ENCODE measurements around the gene FKBP1A.
"Not testable (repeated sequence)": the region's sequence is repeated elsewhere in the genome, so short reads cannot be mapped to it uniquely, and the experiment has no call there.

Gene FKBP1A

GRCh38 chr20:1414982-1415381, 22.1 kb upstream of the FKBP1A start:
- H3K4me3 ChIP-seq (ENCODE audit: low read depth, low read length): no peak overlapping the region
- no peak for TF ChIP-seq CTCF (IDR thresholded peaks at IDR 0.05; ENCODE audit: low read depth, low read length)
- no peak for DNase-seq
- H3K36me3 ChIP-seq: no peaks in the 10 kb centered on the region
- peaks cover 2% of the 10 kb centered on the region; the same call in 1 of the 2 replicates for H3K27me3 ChIP-seq
- H3K9me3 ChIP-seq: no peaks in the 10 kb centered on the region
- H3K4me1 ChIP-seq: no peaks in the 10 kb centered on the region

GRCh38 chr20:1405801-1406200, 12.9 kb upstream of the FKBP1A start:
- Histone ChIP-seq H3K36me3 (no peaks in the 10 kb centered on the region), H3K27me3 (no peaks in the 10 kb centered on the region), H3K4me3 (ENCODE audit: low read depth, low read length) (no peak overlapping the region), H3K4me1 (no peaks in the 10 kb centered on the region), H3K9me3 (no peaks in the 10 kb centered on the region)
- TF ChIP-seq CTCF (IDR thresholded peaks at IDR 0.05; ENCODE audit: low read depth, low read length): no peak
- DNase-seq: no peak

GRCh38 chr20:1403624-1404023, 10.8 kb upstream of the FKBP1A start:
- Histone ChIP-seq H3K4me1 (no peaks in the 10 kb centered on the region), H3K4me3 (ENCODE audit: low read depth, low read length) (no peak overlapping the region), H3K36me3 (no peaks in the 10 kb centered on the region), H3K27me3 (no peaks in the 10 kb centered on the region), H3K9me3 (no peaks in the 10 kb centered on the region)
- no peak for TF ChIP-seq CTCF (IDR thresholded peaks at IDR 0.05; ENCODE audit: low read depth, low read length)
- DNase-seq: no peak

- no peak for TF ChIP-seq CTCF (IDR thresholded peaks at IDR 0.05; ENCODE audit: low read depth, low read length)
- Histone ChIP-seq H3K36me3 (no peaks in the 10 kb centered on the region), H3K4me3 (ENCODE audit: low read depth, low read length) (no peak overlapping the region), H3K27me3 (no peaks in the 10 kb centered on the region), H3K4me1 (no peaks in the 10 kb centered on the region), H3K9me3 (no peaks in the 10 kb centered on the region)
- DNase-seq: no peak
Measured at GRCh38 chr20:1402149-1402548, 9.3 kb upstream of the FKBP1A start.

GRCh38 chr20:1401451-1401907, 8.6 kb upstream of the FKBP1A start:
- Histone ChIP-seq H3K4me3 (ENCODE audit: low read depth, low read length) (no peak overlapping the region), H3K36me3 (no peaks in the 10 kb centered on the region), H3K27me3 (no peaks in the 10 kb centered on the region), H3K4me1 (no peaks in the 10 kb centered on the region), H3K9me3 (no peaks in the 10 kb centered on the region)
- DNase-seq: no peak
- no peak for TF ChIP-seq CTCF (IDR thresholded peaks at IDR 0.05; ENCODE audit: low read depth, low read length)

DNA sequence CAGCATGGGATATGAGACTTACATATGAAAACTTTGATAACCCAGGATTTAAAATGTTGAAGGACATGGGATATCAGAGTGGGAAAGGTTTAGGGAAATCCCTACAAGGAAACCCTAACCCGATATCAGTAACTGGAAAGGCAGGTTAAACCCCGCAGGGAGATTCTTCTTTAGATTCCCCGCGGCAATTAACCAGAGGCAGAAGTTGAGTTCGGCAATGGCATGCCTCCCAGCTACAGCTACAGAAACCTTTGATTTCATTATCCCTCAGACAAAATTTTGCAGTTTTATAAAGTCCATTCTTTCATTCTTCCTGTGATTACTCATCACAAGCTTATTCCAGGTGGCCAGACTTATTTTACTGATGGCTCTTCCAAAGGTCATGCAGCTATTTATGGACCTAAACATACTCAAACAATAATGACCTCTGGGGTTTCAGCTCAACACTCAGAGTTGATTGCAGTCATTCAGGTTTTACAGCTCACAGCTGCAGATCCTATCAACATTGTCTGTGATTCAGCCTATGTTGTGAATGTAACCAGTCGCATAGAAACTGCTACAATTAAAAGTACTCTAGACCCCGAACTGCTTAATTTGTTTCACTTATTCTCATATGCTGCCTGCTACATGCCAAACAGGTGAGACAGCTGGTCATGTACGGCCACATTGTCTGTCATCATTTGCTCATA, 7.0 kb upstream of the FKBP1A start:
- not testable (repeated sequence) for DNase-seq; H3K4me1 ChIP-seq; H3K36me3 ChIP-seq; H3K9me3 ChIP-seq; H3K27me3 ChIP-seq; H3K4me3 ChIP-seq (ENCODE audit: low read depth, low read length)

GRCh38 chr20:1398185-1398584, 5.3 kb upstream of the FKBP1A start:
- H3K27me3 ChIP-seq; H3K36me3 ChIP-seq; H3K4me1 ChIP-seq; H3K4me3 ChIP-seq (ENCODE audit: low read depth, low read length); H3K9me3 ChIP-seq; DNase-seq: not testable (repeated sequence)

Measured in BE2C (cell line).